BJ (cell line): ENCODE measurements around the gene OR52I1. TPM values are rescaled to one million over a fixed set of nuclear protein-coding genes. Genes with fewer than 3 reads are reported as not detected.

Experiments used
- CTCF ChIA-PET: fragments of 350-600 bp; formaldehyde crosslinking; extraction: SDS; loops from one replicate; lab custom pipeline; 2021; ENCODE audit warnings: antibody characterized with exemption, inconsistent platforms; lab: Yijun Ruan, JAX
- POLR2A ChIA-PET: fragments of 300-600 bp; sonication (Branson Sonifier 250); formaldehyde crosslinking; extraction: SDS; loops from one replicate; lab custom pipeline; 2021; ENCODE audit warnings: antibody characterized with exemption; lab: Charles Lee
- DNase-seq: peaks from one replicate; pipeline ENCODE4 v3.0.0-alpha.2; 2011; ENCODE audit warnings: low read depth
- H3K27me3 ChIP-seq: 2 replicates; pipeline ENCODE4 v1.6.0; 2011; ENCODE audit warnings: low read length; ENCODE audit not compliant: control insufficient read depth, insufficient read depth
- H3K36me3 ChIP-seq: 2 replicates; pipeline ENCODE4 v1.5.1; 2011; ENCODE audit warnings: low read length; ENCODE audit not compliant: control insufficient read depth, insufficient read depth
- H3K4me3 ChIP-seq: 2 replicates; pipeline ENCODE4 v1.5.1; 2011; ENCODE audit warnings: low read depth, mild to moderate bottlenecking, control low read depth, low read length
- CTCF ChIP-seq: IDR thresholded peaks from 2 replicates; pipeline ENCODE4 v1.5.1; 2011; ENCODE audit warnings: low read depth, mild to moderate bottlenecking, control low read depth, inconsistent platforms, low read length, moderate library complexity; ENCODE audit not compliant: insufficient read depth
- polyA plus RNA-seq: library from polyadenylated mRNA; depleted of rRNA; stranded (reverse); fragments of >200 nt; gene quantifications from 2 replicates; pipeline ENCODE4 v1.2.3, GENCODE V29; 2011

OR52I1 gene
- polyA plus RNA-seq, 1 experiment, result not detected

- CTCF ChIA-PET, result interaction anchor here (0.6 to 3.3 kb wide), 3 partner anchors 31 to 994 kb away, joined by 3 to 16 read pairs (median 3); partner anchors contain the start of gene OR51D1
- no peak overlapping the region for H3K4me3 ChIP-seq
- DNase-seq, result no peak
- H3K36me3 ChIP-seq, result peaks cover 10% of the 10 kb centered on the region
- POLR2A ChIA-PET, result no interaction called here
- no peaks in the 10 kb centered on the region for H3K27me3 ChIP-seq
- no peak for TF ChIP-seq CTCF
Measured at GRCh38 chr11:4605057-4605456, 11.2 kb downstream of the OR52I1 start.

- H3K4me3 ChIP-seq, result no peak overlapping the region; the same call in 1 of the 2 replicates
- TF ChIP-seq CTCF, result no peak
- DNase-seq, result no peak
- peaks cover 3% of the 10 kb centered on the region for H3K36me3 ChIP-seq
- CTCF ChIA-PET, result interaction anchor here (3.3 kb wide), 1 partner anchor 30 kb away, joined by 16 read pairs; the partner anchor contains the start of gene OR51D1
- no peaks in the 10 kb centered on the region for H3K27me3 ChIP-seq
- POLR2A ChIA-PET, result no interaction called here
Measured at GRCh38 chr11:4606231-4607015, 12.6 kb downstream of the OR52I1 start.

- Histone ChIP-seq H3K27me3 (no peaks in the 10 kb centered on the region), H3K4me3 (peak overlapping the region; percentile 61), H3K36me3 (peaks cover 1% of the 10 kb centered on the region; the same call in 1 of the 2 replicates)
- DNase-seq, result no peak
- POLR2A ChIA-PET, result no interaction called here
- no peak for TF ChIP-seq CTCF
- CTCF ChIA-PET, result interaction anchor here (3.3 kb wide), 1 partner anchor 29 kb away, joined by 16 read pairs; the partner anchor contains the start of gene OR51D1
Measured at GRCh38 chr11:4607096-4607495, 13.3 kb downstream of the OR52I1 start.

GRCh38 chr11:4607781-4608666 lies 14.2 kb downstream of the OR52I1 start, which contains the start of gene TRIM68:
TRIM68 (minus strand) TSS chr11:4608231; CDS start chr11:4605504, 2,727 bp downstream.
- peak within 1 kb of the TSS; percentile 61 for H3K4me3 ChIP-seq
- CTCF ChIA-PET, result interaction anchor here (0.8 to 3.3 kb wide), 2 partner anchors 11 to 29 kb away, joined by 3 to 16 read pairs; partner anchors contain the start of gene OR51D1
- no peak for TF ChIP-seq CTCF
- H3K36me3 ChIP-seq, result peaks cover 1% of the 10 kb centered on the region; the same call in 1 of the 2 replicates
- POLR2A ChIA-PET, result no interaction called here
- H3K27me3 ChIP-seq, result no peaks in the 10 kb centered on the region; the same call in 1 of the 2 replicates
- DNase-seq, result peak; percentile 75
